D341Med (cell line): ENCODE measurements around the gene ADGRV1.
A peak's percentile ranks its signal among the peaks of the same experiment; 100 is the strongest.

Source experiments
- DNase-seq: peaks from one replicate; pipeline ENCODE4 v3.0.0; 2012; ENCODE audit warnings: low spot score

ADGRV1 gene

GRCh38 chr5:91074615-91075014 is 516.0 kb downstream of the ADGRV1 start:
- DNase-seq, result no peak

GRCh38 chr5:91076138-91076537 is 517.5 kb downstream of the ADGRV1 start:
- no peak for DNase-seq

GRCh38 chr5:91077623-91078022 is 519.0 kb downstream of the ADGRV1 start:
- DNase-seq, result no peak

DNA sequence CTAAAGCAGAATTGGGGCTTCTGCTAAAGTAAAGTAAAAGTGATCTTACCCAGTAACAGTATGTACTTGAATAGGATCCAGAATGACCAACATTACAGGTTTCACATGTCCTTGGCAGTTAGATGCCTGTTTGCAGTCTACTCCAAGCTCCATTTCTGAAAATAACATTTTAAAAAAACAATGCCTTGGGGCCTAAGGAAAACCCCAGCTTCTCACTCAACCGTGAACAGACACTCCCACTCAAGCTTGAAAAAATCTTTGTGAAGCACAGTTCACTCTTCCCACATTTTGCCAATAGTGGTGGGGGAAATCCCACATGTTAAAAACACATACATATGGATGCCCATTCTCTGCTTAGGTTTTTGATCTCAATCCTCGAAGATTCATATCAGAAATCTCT is 520.4 kb downstream of the ADGRV1 start:
- DNase-seq, result no peak

GRCh38 chr5:91089758-91090157 is 531.2 kb downstream of the ADGRV1 start:
- no peak for DNase-seq

DNA sequence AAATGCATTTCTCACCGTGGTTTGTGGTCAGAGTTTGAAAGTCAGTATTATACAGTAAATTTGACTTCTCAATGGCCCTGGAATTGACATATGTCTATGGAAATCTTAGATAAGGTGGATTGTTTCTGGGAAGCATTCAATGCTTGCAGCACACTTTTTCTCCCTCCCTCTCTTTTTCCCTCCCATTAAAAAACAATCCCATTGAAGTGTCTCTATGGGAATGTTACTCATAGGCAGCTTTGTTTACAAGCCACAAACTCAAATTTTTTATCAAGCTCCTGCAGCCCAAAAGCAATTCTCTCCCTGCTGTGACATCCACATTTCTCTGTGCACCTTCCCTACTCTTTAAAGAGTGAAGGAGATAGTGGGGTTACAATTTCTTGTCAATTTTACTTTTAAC is 532.4 kb downstream of the ADGRV1 start:
- DNase-seq, result no peak

- DNase-seq, result no peak
These were observed 533.1 kb downstream of the ADGRV1 start for GRCh38 chr5:91091471-91092234.

DNA sequence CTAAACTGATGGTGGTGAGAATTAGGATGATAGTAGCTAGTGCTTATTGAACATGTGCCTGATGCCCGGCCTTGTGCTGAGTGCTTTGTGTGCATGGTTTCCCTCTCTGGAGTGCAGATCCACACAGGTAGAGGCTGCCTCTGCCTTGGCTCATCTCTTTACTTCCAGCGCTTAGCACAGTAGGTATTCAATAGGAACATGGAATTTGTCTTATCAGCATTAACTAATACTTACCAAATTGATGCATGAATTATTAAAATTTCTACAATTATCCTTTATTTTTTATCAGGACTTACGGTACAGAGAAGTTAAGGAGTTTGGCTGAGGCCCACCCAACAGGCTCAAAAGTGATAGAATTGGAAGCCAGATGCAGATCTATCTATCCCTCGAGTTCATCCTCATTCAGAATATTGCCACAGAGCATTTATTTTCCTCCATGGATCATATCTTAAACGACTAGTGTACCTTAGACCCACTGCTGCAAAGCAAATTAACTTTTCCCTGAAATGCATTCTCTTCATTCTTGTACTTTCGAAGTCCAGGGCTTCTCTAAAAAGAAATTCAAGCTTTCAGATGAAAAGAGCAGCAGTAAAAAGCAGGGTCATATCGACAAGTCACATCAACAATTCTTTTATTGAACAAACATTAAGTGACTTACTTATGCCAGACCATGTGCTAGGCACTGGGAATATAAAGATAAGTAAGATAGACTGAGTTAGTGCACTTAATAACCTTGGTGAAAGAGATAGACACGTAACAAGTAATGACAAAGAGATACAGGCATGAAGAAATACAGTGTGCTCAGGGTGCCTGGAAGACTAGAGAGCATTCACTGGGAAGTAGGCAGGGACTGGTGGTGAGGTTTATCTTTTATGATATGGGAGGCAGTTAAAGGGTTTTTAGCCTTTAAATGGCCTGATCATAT is 534.5 kb downstream of the ADGRV1 start:
- DNase-seq, result no peak

DNA sequence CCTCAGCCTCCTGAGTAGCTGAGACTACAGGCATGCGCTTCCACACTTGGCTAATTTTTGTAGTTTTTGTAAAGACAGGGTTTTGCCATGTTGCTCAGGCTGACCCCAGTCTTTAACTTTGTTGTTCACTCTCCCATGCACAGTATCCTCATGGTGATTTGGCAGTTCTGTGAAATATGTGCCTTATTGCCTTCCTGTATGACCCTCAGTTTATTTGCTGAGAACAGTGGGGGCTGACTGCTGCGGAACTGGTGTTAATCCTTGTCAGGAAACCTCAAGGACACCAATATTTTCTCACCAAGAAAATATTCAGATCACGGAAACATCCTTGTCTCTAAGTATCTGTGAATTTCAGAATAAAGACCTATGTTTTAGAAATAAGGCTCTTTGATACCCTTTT is 536.7 kb downstream of the ADGRV1 start:
- no peak for DNase-seq

DNA sequence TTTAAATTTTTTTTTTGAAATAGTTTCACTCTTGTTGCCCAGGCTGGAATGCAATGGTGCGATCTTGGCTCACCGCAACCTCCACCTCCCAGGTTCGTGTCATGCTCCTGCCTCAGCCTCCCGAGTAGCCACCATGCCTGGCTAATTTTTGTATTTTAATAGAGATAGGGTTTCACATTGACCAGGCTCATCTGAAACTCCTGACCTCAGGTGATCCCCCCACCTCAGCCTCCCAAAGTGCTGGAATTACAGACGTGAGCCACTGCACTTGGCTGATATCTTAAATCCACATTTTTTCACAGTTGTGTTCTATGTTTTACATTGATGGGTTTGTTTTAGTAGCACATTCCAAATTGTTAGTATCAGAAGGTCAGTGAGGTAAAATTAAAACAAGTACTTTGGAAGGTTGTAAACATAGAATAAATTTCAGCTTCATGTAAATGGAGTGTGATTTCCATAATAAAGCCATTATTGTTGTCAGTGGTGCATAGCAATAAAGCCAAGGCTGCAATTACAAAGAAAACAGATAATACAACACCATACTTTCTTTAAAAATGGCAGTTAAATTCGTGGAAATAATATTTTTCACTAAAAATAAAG is 537.3 kb downstream of the ADGRV1 start:
- DNase-seq, result no peak

DNA sequence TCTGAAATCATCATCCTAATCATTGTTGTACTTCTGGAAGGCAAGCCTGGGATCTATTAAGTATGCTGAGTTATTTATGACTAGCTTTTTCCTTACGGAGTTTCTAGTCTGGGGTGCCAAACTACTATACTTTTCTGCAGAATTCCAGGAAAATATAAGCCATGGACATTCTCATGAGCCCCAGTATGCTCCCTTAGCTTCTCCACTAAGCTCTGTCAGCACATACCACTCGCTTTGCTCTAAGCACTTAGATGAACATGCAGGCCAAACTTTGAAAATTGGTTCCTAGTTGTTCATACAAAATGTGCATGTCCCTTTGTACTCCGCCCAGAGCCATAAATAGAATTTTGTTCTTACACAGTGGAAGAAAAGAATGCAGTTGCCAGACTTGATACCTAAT is 539.9 kb downstream of the ADGRV1 start:
- DNase-seq, result no peak

DNA sequence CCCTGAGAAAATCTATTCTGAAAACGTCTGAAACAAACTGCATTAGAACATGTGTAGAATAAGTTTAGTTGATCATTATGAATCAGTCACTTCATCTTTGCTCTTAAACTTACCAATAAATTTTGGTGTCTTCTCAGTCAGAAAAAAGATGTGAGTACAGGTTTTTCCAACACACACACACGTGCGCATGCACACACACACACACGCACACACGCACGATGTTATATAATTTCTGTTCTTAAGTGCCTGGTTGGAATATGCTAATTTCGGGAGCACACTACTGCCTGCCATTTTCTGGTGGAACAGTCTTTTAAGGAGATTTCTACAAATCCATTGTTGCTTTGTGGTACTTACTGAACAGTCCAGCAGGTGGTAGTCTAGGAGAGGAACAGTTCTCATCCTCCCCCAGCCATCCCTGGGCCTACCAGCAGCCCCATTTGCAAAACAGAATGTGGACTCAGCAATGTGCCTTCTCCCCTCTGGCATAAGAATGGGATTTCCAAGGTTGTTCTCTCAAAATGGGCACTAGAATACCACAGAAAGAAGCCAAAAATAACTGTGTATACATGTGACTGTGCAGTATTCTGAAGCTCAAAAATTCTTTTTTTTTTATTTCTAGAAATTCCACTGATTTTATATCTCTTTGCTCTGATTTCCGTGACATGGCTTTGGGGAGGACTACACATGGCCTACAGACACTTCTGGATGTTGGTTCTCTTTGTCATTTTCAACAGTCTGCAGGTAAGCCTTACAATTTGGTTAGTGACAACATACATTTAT is 543.2 kb downstream of the ADGRV1 start:
- DNase-seq, result peak; percentile 79

DNA sequence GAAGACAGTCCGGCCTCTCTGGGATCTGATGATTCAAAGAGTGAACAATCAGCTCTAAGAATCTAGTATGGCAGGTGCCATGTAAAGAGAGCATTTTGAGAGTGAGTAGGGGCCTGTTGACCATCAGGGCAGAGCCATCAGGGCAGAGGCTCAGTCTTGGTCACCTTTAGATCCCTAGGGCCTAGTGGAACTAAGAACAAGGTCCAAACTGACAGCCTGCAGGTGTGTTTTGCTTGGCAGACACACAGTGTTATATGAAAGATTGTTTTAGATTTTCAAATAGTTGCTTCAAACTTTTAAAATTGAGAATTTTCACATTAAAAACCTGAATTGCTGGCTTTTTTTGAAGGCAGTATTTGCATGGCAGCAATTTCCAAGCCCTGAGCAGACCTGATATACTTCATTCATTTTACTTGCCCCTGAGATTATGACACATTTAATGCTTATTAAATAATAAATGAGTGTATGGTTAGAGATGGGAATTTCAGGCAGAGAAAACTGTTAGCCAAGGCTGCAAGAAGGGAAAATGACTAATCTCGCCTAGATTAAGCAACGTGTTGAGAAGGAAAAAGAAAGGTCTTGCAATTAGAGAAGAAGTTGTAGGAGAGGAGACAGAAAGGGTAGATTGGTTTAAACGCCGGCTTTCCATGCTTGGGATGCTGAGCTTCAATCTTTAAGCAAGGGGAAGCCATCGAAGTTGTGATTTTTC is 544.9 kb downstream of the ADGRV1 start:
- no peak for DNase-seq

GRCh38 chr5:91104062-91104448 is 545.5 kb downstream of the ADGRV1 start:
- no peak for DNase-seq

GRCh38 chr5:91106842-91107511 is 548.4 kb downstream of the ADGRV1 start:
- DNase-seq, result no peak

DNA sequence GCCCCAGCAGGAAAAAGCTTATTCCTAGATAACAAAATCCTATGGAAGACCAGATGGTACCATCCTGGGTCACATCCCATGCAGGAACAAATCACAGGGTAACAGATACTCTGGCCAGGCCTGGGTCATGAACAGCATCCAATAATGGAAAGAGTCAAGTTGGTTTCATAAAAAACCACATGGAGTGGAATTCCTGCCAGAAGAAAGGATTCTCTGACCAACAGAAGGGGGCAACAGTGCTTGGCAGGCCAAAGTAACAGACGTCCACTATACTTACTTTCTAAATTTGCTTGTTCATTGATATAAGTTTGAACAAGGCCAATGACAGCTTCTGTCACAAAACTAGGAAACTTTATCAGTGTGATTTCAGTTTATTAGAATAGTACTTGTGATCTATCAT is 551.0 kb downstream of the ADGRV1 start:
- DNase-seq, result no peak

- DNase-seq, result no peak
These were observed 552.1 kb downstream of the ADGRV1 start for GRCh38 chr5:91110686-91111085.

GRCh38 chr5:91111473-91112238 is 553.1 kb downstream of the ADGRV1 start:
- no peak for DNase-seq

GRCh38 chr5:91114658-91115057 is 556.1 kb downstream of the ADGRV1 start:
- no peak for DNase-seq

GRCh38 chr5:91118354-91118753 is 559.8 kb downstream of the ADGRV1 start:
- DNase-seq, result no peak
